BJ (cell line): ENCODE measurements around the gene SLC4A2. TPM values are rescaled to one million over a fixed set of nuclear protein-coding genes. Genes with fewer than 3 reads are reported as not detected.
A peak's percentile ranks its signal among the peaks of the same experiment; 100 is the strongest.

Experiments
- CTCF ChIA-PET: fragments of 350-600 bp; formaldehyde crosslinking; extraction: SDS; loops from one replicate; lab custom pipeline; 2021; ENCODE audit warnings: antibody characterized with exemption, inconsistent platforms; lab: Yijun Ruan, JAX
- POLR2A ChIA-PET: fragments of 300-600 bp; sonication (Branson Sonifier 250); formaldehyde crosslinking; extraction: SDS; loops from one replicate; lab custom pipeline; 2021; ENCODE audit warnings: antibody characterized with exemption; lab: Charles Lee
- DNase-seq: peaks from one replicate; pipeline ENCODE4 v3.0.0-alpha.2; 2011; ENCODE audit warnings: low read depth
- H3K27me3 ChIP-seq: 2 replicates; pipeline ENCODE4 v1.6.0; 2011; ENCODE audit warnings: low read length; ENCODE audit not compliant: control insufficient read depth, insufficient read depth
- H3K36me3 ChIP-seq: 2 replicates; pipeline ENCODE4 v1.5.1; 2011; ENCODE audit warnings: low read length; ENCODE audit not compliant: control insufficient read depth, insufficient read depth
- H3K4me3 ChIP-seq: 2 replicates; pipeline ENCODE4 v1.5.1; 2011; ENCODE audit warnings: low read depth, mild to moderate bottlenecking, control low read depth, low read length
- CTCF ChIP-seq: IDR thresholded peaks from 2 replicates; pipeline ENCODE4 v1.5.1; 2011; ENCODE audit warnings: low read depth, mild to moderate bottlenecking, control low read depth, inconsistent platforms, low read length, moderate library complexity; ENCODE audit not compliant: insufficient read depth
- polyA plus RNA-seq: library from polyadenylated mRNA; depleted of rRNA; stranded (reverse); fragments of >200 nt; gene quantifications from 2 replicates; pipeline ENCODE4 v1.2.3, GENCODE V29; 2011

SLC4A2 gene
- polyA plus RNA-seq, 1 experiment, result 86.1 TPM

- DNase-seq, result no peak
- Histone ChIP-seq H3K4me3 (peak overlapping the region; percentile 14), H3K36me3 (no peaks in the 10 kb centered on the region), H3K27me3 (peaks cover 29% of the 10 kb centered on the region)
- ChIA-PET CTCF (interaction anchor here (0.6 to 6.7 kb wide), 31 partner anchors 9 to 559 kb away, joined by 3 to 58 read pairs (median 5); partner anchors contain the start of genes ABCB8, AGAP3 and TMUB1), POLR2A (no interaction called here)
- TF ChIP-seq CTCF, result no peak
Measured at GRCh38 chr7:151018421-151019129, 40.8 kb upstream of the SLC4A2 start.

GRCh38 chr7:151019130-151019447 lies 40.3 kb upstream of the SLC4A2 start:
- ChIA-PET CTCF (interaction anchor here (0.9 to 6.7 kb wide), 25 partner anchors 9 to 100 kb away, joined by 3 to 58 read pairs (median 5); partner anchors contain the start of genes ABCB8, AGAP3 and TMUB1), POLR2A (no interaction called here)
- TF ChIP-seq CTCF, result 0 out of 2 replicates have a peak, but pooled peaks have one; percentile 2
- H3K27me3 ChIP-seq, result peaks cover 29% of the 10 kb centered on the region
- DNase-seq, result no peak
- H3K4me3 ChIP-seq, result 0 out of 2 replicates have a peak overlapping the region, but pooled peaks have one; percentile 4
- no peaks in the 10 kb centered on the region for H3K36me3 ChIP-seq

GRCh38 chr7:151020231-151020630 lies 39.2 kb upstream of the SLC4A2 start:
- H3K27me3 ChIP-seq, result peaks cover 29% of the 10 kb centered on the region
- POLR2A ChIA-PET, result no interaction called here
- CTCF ChIA-PET, result interaction anchor here (1.0 to 6.7 kb wide), 9 partner anchors 8 to 132 kb away, joined by 3 to 58 read pairs (median 15); partner anchors contain the start of gene ABCB8

GRCh38 chr7:151023232-151023631 lies 36.2 kb upstream of the SLC4A2 start:
- CTCF ChIA-PET, result interaction anchor here (6.7 kb wide), 1 partner anchor 14 kb away, joined by 58 read pairs; no protein-coding TSS in a partner anchor

More at GRCh38 chr7:151020231-151020630, 39.2 kb upstream of the SLC4A2 start:
- Histone ChIP-seq H3K36me3 (no peaks in the 10 kb centered on the region), H3K4me3 (no peak overlapping the region)
- no peak for DNase-seq
- TF ChIP-seq CTCF, result no peak

More at GRCh38 chr7:151023232-151023631, 36.2 kb upstream of the SLC4A2 start:
- Histone ChIP-seq H3K27me3 (peaks cover 24% of the 10 kb centered on the region), H3K4me3 (no peak overlapping the region), H3K36me3 (no peaks in the 10 kb centered on the region)
- POLR2A ChIA-PET, result no interaction called here
- TF ChIP-seq CTCF, result no peak
- DNase-seq, result no peak
